SK-N-SH (cell line): Measurements from ENCODE around the gene MAOB. TPM values are rescaled to one million over a fixed set of nuclear protein-coding genes. Genes with fewer than 3 reads are reported as not detected.

ENCODE experiments used
- CTCF ChIA-PET: fragments of 300-600, 350-600 bp; formaldehyde crosslinking; extraction: SDS; loops from one replicate; lab custom pipeline; 2021; lab: Yijun Ruan, JAX
- POLR2A ChIA-PET: fragments of 350-600 bp; sonication (Branson Sonifier 250); formaldehyde crosslinking; extraction: SDS; loops from one replicate; lab custom pipeline; 2020; ENCODE audit warnings: antibody characterized with exemption, inconsistent platforms; lab: Yijun Ruan, JAX
- DNase-seq: peaks from one replicate; pipeline ENCODE4 v3.0.0; 2012
- H2AFZ ChIP-seq: fragments of 200-600 bp; sonication (generic); 2 replicates; pipeline ENCODE4 v1.8.1; 2016; ENCODE audit warnings: antibody characterized with exemption, mild to moderate bottlenecking, low read depth
- H3F3A ChIP-seq: fragments of 200-600 bp; sonication (generic); replicated peaks from 2 replicates; pipeline ENCODE3; 2016; ENCODE audit warnings: antibody characterized with exemption, mild to moderate bottlenecking; ENCODE audit not compliant: insufficient read depth
- H3K27ac ChIP-seq, 2 experiments: fragments of 200-500 bp in 1 of 2; fragments of 200-600 bp in 1 of 2; sonication (Bioruptor generic) in 1 of 2; sonication (generic), shearing (Covaris generic) in 1 of 2; 2 replicates each; pipeline versions ENCODE4 v1.5.1 to v1.6.1; 2014 to 2016; ENCODE audit warnings: low read depth in 2 of 2, inconsistent platforms in 1 of 2, low read length in 1 of 2, mild to moderate bottlenecking in 1 of 2, mixed read lengths in 1 of 2
- H3K27me3 ChIP-seq: fragments of 200-600 bp; sonication (generic), shearing (Covaris generic); 2 replicates; pipeline ENCODE4 v1.6.1; 2016; ENCODE audit warnings: mixed run types; ENCODE audit not compliant: insufficient read depth
- H3K36me3 ChIP-seq, 2 experiments: fragments of 200-500 bp in 1 of 2; fragments of 200-600 bp in 1 of 2; sonication (Bioruptor generic) in 1 of 2; sonication (generic) in 1 of 2; replicated peaks in 1 of 2; 2 replicates each; pipeline versions ENCODE3 to v1.5.1; 2014 to 2016; ENCODE audit warnings: low read length in 1 of 2, mild to moderate bottlenecking in 1 of 2; ENCODE audit not compliant: insufficient read depth in 2 of 2, control insufficient read depth in 1 of 2
- H3K4me1 ChIP-seq, 2 experiments: fragments of 200-500 bp in 1 of 2; fragments of 200-600 bp in 1 of 2; sonication (Bioruptor generic) in 1 of 2; sonication (generic), shearing (Covaris generic) in 1 of 2; 2 replicates each; pipeline versions ENCODE4 v1.5.1 to v1.6.1; 2014 to 2016; ENCODE audit warnings: low read depth in 1 of 2, low read length in 1 of 2, mixed run types in 1 of 2; ENCODE audit not compliant: insufficient read depth in 2 of 2, control insufficient read depth in 1 of 2
- H3K4me2 ChIP-seq: fragments of 200-600 bp; sonication (generic), shearing (Covaris generic); 2 replicates; pipeline ENCODE4 v1.6.1; 2017; ENCODE audit warnings: mixed run types
- H3K4me3 ChIP-seq, 2 experiments: fragments of 200-500 bp in 1 of 2; fragments of 200-600 bp in 1 of 2; sonication (Bioruptor generic) in 1 of 2; sonication (generic), shearing (Covaris generic) in 1 of 2; 2 replicates each; pipeline versions ENCODE4 v1.5.1 to v1.8.1; 2014 to 2016; ENCODE audit warnings: low read depth in 2 of 2, inconsistent platforms in 1 of 2, low read length in 1 of 2, mild to moderate bottlenecking in 1 of 2, mixed read lengths in 1 of 2, moderate library complexity in 1 of 2
- H3K79me2 ChIP-seq: fragments of 200-600 bp; sonication (generic); 2 replicates; pipeline ENCODE4 v1.8.1; 2017; ENCODE audit warnings: mild to moderate bottlenecking; ENCODE audit not compliant: insufficient read depth
- H3K9ac ChIP-seq: fragments of 200-600 bp; sonication (generic); 2 replicates; pipeline ENCODE4 v1.6.1; 2017; ENCODE audit warnings: mixed run types
- H3K9me2 ChIP-seq: fragments of 200-600 bp; sonication (generic); 2 replicates; pipeline ENCODE4 v1.6.1; 2017; ENCODE audit warnings: mixed run types
- H3K9me3 ChIP-seq: fragments of 200-600 bp; sonication (generic); 2 replicates; pipeline ENCODE4 v1.6.1; 2017; ENCODE audit warnings: mixed run types, mild to moderate bottlenecking, moderate library complexity
- H4K20me1 ChIP-seq: fragments of 200-600 bp; sonication (generic); 2 replicates; pipeline ENCODE4 v1.6.1; 2017; ENCODE audit warnings: mild to moderate bottlenecking, mixed run types; ENCODE audit not compliant: insufficient read depth
- CHD2 ChIP-seq: fragments of 150-350 bp; IDR thresholded peaks from 2 replicates; pipeline ENCODE4 v1.6.1; 2018; ENCODE audit warnings: low read length; ENCODE audit not compliant: partially characterized antibody
- EZH2phosphoT487 ChIP-seq: fragments of 200-600 bp; sonication (generic); IDR thresholded peaks from 2 replicates; pipeline ENCODE4 v1.6.1; 2017; ENCODE audit warnings: low read depth, mixed run types, mild to moderate bottlenecking, antibody characterized with exemption, moderate library complexity, borderline replicate concordance
- FOXJ3 ChIP-seq: sonication (generic); formaldehyde crosslinking; IDR thresholded peaks from 2 replicates; pipeline ENCODE4 v1.5.1; 2020; ENCODE audit warnings: mild to moderate bottlenecking, missing genetic modification reagents
- FOXM1 ChIP-seq: IDR thresholded peaks from 2 replicates; pipeline ENCODE4 v1.4.0; 2012; ENCODE audit warnings: low read depth, mild to moderate bottlenecking
- GABPA ChIP-seq: IDR thresholded peaks from 2 replicates; pipeline ENCODE4 v1.4.0; 2012; ENCODE audit warnings: low read depth, mild to moderate bottlenecking
- MEF2A ChIP-seq: IDR thresholded peaks from 2 replicates; pipeline ENCODE4 v1.4.0; 2012; ENCODE audit warnings: low read depth, borderline replicate concordance
- MXI1 ChIP-seq: IDR thresholded peaks from 2 replicates; pipeline ENCODE4 v1.6.1; 2012; ENCODE audit warnings: mild to moderate bottlenecking, low read depth, low read length, improper control_type of control experiment
- NFIC ChIP-seq: IDR thresholded peaks from 2 replicates; pipeline ENCODE4 v1.4.0; 2012; ENCODE audit warnings: borderline replicate concordance
- POLR2AphosphoS5 ChIP-seq: IDR thresholded peaks from 2 replicates; pipeline ENCODE4 v1.6.1; 2012; ENCODE audit warnings: low read depth, low read length
- RCOR1 ChIP-seq: fragments of 150-350 bp; IDR thresholded peaks from 2 replicates; pipeline ENCODE4 v1.6.1; 2017; ENCODE audit warnings: antibody characterized with exemption, low read length
- RXRA ChIP-seq: IDR thresholded peaks from 2 replicates; pipeline ENCODE4 v1.4.0; 2012; ENCODE audit warnings: low read depth, mild to moderate bottlenecking, borderline replicate concordance
- SIN3A ChIP-seq: IDR thresholded peaks from 2 replicates; pipeline ENCODE4 v1.6.1; 2012; ENCODE audit warnings: low read depth, mild to moderate bottlenecking, low read length, moderate library complexity, borderline replicate concordance
- SMC3 ChIP-seq: IDR thresholded peaks from 2 replicates; pipeline ENCODE4 v1.6.1; 2012; ENCODE audit warnings: low read depth, low read length, improper control_type of control experiment
- TCF12 ChIP-seq: IDR thresholded peaks from 2 replicates; pipeline ENCODE4 v1.4.0; 2012
- YY1 ChIP-seq: IDR thresholded peaks from 2 replicates; pipeline ENCODE4 v1.4.0; 2012; ENCODE audit warnings: low read depth, mild to moderate bottlenecking
- WGBS: methylation state at CpG from one replicate; pipeline ENCODE4 v1.1.6; 2017; ENCODE audit warnings: low lambda C conversion rate; 5-methylcytosine and 5-hydroxymethylcytosine counted together
- polyA plus RNA-seq, 3 experiments: library from polyadenylated mRNA; depleted of rRNA; stranded (reverse); fragments of >200 nt; gene quantifications; 2 replicates each; pipeline ENCODE4 v1.2.3, GENCODE V29; 2012
- TF ChIP-seq, protein P1 (sequence below): IDR thresholded peaks from 2 replicates; pipeline ENCODE4 v1.6.1; 2012; ENCODE audit warnings: mild to moderate bottlenecking, low read depth, low read length, moderate library complexity
- TF ChIP-seq, protein P2 (sequence below): fragments of 150-350 bp; IDR thresholded peaks from 2 replicates; pipeline ENCODE4 v1.6.1; 2017; ENCODE audit warnings: antibody characterized with exemption, low read length, low read depth, borderline replicate concordance
- TF ChIP-seq, protein P3 (sequence below): IDR thresholded peaks from 2 replicates; pipeline ENCODE4 v1.4.0; 2012; ENCODE audit warnings: low read depth, borderline replicate concordance

MAOB gene
- polyA plus RNA-seq, 1 of the 3 experiments (the other 2 are of a cell fraction), result 0.92 TPM

DNA sequence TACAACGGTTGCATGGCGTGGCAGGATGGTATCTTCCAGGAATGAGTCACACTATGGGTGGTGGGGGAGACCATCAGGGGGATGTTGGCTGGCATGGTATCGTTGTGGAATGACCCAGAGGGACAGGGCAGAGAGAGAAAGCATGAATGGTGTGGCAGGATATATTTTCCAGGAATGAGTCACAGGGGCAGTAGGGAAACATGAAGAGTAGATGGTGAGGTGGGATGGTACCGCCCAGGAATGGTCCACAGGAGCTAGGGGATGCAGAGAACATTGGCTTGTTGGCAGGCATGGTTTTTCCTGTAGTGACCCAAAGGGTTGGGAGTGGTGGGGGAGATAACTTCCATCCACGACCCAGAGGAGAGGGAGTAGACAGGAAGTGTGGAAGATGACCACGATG, 163.7 kb downstream of the MAOB start:
- no peaks in the 10 kb centered on the region for H3F3A ChIP-seq
- no peak overlapping the region for H3K27ac ChIP-seq
- H3K4me2 ChIP-seq, result no peak overlapping the region
- H3K27me3 ChIP-seq, result no peaks in the 10 kb centered on the region
- H4K20me1 ChIP-seq, result no peaks in the 10 kb centered on the region
- POLR2A ChIA-PET, result no interaction called here
- TF ChIP-seq RCOR1 (no peak), GABPA (no peak), SMC3 (no peak), TCF12 (no peak), POLR2AphosphoS5 (no peak), EZH2phosphoT487 (no peak), YY1 (no peak), NFIC (no peak), MXI1 (no peak), MEF2A (no peak), CHD2 (no peak), RXRA (no peak), FOXM1 (no peak), FOXJ3 (CRISPR knock-in tag) (no peak), SIN3A (no peak)
- TF ChIP-seq, protein P1, sequence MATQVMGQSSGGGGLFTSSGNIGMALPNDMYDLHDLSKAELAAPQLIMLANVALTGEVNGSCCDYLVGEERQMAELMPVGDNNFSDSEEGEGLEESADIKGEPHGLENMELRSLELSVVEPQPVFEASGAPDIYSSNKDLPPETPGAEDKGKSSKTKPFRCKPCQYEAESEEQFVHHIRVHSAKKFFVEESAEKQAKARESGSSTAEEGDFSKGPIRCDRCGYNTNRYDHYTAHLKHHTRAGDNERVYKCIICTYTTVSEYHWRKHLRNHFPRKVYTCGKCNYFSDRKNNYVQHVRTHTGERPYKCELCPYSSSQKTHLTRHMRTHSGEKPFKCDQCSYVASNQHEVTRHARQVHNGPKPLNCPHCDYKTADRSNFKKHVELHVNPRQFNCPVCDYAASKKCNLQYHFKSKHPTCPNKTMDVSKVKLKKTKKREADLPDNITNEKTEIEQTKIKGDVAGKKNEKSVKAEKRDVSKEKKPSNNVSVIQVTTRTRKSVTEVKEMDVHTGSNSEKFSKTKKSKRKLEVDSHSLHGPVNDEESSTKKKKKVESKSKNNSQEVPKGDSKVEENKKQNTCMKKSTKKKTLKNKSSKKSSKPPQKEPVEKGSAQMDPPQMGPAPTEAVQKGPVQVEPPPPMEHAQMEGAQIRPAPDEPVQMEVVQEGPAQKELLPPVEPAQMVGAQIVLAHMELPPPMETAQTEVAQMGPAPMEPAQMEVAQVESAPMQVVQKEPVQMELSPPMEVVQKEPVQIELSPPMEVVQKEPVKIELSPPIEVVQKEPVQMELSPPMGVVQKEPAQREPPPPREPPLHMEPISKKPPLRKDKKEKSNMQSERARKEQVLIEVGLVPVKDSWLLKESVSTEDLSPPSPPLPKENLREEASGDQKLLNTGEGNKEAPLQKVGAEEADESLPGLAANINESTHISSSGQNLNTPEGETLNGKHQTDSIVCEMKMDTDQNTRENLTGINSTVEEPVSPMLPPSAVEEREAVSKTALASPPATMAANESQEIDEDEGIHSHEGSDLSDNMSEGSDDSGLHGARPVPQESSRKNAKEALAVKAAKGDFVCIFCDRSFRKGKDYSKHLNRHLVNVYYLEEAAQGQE, result no peak
- TF ChIP-seq, protein P2, sequence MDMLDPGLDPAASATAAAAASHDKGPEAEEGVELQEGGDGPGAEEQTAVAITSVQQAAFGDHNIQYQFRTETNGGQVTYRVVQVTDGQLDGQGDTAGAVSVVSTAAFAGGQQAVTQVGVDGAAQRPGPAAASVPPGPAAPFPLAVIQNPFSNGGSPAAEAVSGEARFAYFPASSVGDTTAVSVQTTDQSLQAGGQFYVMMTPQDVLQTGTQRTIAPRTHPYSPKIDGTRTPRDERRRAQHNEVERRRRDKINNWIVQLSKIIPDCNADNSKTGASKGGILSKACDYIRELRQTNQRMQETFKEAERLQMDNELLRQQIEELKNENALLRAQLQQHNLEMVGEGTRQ, result no peak
- TF ChIP-seq, protein P3, sequence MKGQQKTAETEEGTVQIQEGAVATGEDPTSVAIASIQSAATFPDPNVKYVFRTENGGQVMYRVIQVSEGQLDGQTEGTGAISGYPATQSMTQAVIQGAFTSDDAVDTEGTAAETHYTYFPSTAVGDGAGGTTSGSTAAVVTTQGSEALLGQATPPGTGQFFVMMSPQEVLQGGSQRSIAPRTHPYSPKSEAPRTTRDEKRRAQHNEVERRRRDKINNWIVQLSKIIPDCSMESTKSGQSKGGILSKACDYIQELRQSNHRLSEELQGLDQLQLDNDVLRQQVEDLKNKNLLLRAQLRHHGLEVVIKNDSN, result no peak
- H3K4me1 ChIP-seq, result no peaks in the 10 kb centered on the region
- no peak overlapping the region for H3K4me3 ChIP-seq
- H3K9me2 ChIP-seq, result no peaks in the 10 kb centered on the region
- no peaks in the 10 kb centered on the region for H3K79me2 ChIP-seq
- no peak overlapping the region for H2AFZ ChIP-seq
- no peak overlapping the region for H3K9ac ChIP-seq
- no peak for DNase-seq
- H3K36me3 ChIP-seq, result no peaks in the 10 kb centered on the region
- no peaks in the 10 kb centered on the region for H3K9me3 ChIP-seq
- 30% methylated on average over 6 of the region's 6 CpGs for WGBS
- CTCF ChIA-PET, result no interaction called here
